Panc1 (cell line): ENCODE results near the gene CMTM8. TPM values are rescaled to one million over a fixed set of nuclear protein-coding genes. Genes with fewer than 3 reads are reported as not detected.

ENCODE experiments used
- ATAC-seq: fragments of 200-7000 bp; cut with Tn5 transposase; 2 replicates; pipeline ENCODE4 v1.9.1; 2020; ENCODE audit warnings: mild to moderate bottlenecking, moderate library complexity
- BruUV-seq: library from RNA; stranded (reverse); fragments of 400-500 nt; replicated peaks from 2 replicates; lab custom pipeline; 2021; lab: Mats Ljungman, UMichigan
- CTCF ChIA-PET: fragments of 300-600 bp; sonication (Branson Sonifier 250); formaldehyde crosslinking; loops from one replicate; lab custom pipeline; 2022; ENCODE audit warnings: antibody characterized with exemption; lab: Charles Lee
- POLR2A ChIA-PET: fragments of 300-600 bp; sonication (Branson Sonifier 250); formaldehyde crosslinking; loops from one replicate; lab custom pipeline; 2022; ENCODE audit warnings: antibody characterized with exemption; lab: Charles Lee
- DNase-seq: peaks from one replicate; pipeline ENCODE4 v3.0.0-alpha.2; 2010; ENCODE audit warnings: low read depth, low spot score
- H3K27ac ChIP-seq: 2 replicates; pipeline ENCODE4 v1.5.1; 2011; ENCODE audit warnings: mild to moderate bottlenecking, low read length, inconsistent platforms
- H3K27me3 ChIP-seq: fragments of 200-500 bp; sonication (Bioruptor generic); 2 replicates; pipeline ENCODE4 v1.6.0; 2014; ENCODE audit warnings: low read length, inconsistent platforms; ENCODE audit not compliant: control insufficient read depth, insufficient read depth
- H3K36me3 ChIP-seq: fragments of 200-500 bp; sonication (Bioruptor generic); 2 replicates; pipeline ENCODE4 v1.5.1; 2014; ENCODE audit warnings: inconsistent platforms, mild to moderate bottlenecking, low read length, moderate library complexity; ENCODE audit not compliant: control insufficient read depth, insufficient read depth
- H3K4me1 ChIP-seq: 2 replicates; pipeline ENCODE4 v1.5.1; 2011; ENCODE audit warnings: inconsistent platforms, mild to moderate bottlenecking, low read length, moderate library complexity; ENCODE audit not compliant: control insufficient read depth, insufficient read depth
- H3K4me3 ChIP-seq, 2 experiments: 2 replicates each; pipeline ENCODE4 v1.5.1; 2011 to 2012; ENCODE audit warnings: low read depth in 2 of 2, low read length in 2 of 2, mild to moderate bottlenecking in 2 of 2, inconsistent platforms in 1 of 2, moderate library complexity in 1 of 2
- H3K9me3 ChIP-seq: fragments of 200-500 bp; sonication (Bioruptor generic); 2 replicates; pipeline ENCODE4 v1.5.1; 2014; ENCODE audit warnings: low read depth, mild to moderate bottlenecking, inconsistent platforms, low read length, moderate library complexity; ENCODE audit not compliant: control insufficient read depth, insufficient read depth
- CTCF ChIP-seq: fragments of 450-650 bp; IDR thresholded peaks from 2 replicates; pipeline ENCODE4 v1.5.1; 2017; ENCODE audit warnings: mild to moderate bottlenecking
- POLR2AphosphoS5 ChIP-seq: IDR thresholded peaks from 2 replicates; pipeline ENCODE4 v1.6.1; 2012; ENCODE audit warnings: mild to moderate bottlenecking, low read depth, low read length, moderate library complexity
- SIN3A ChIP-seq: IDR thresholded peaks from 2 replicates; pipeline ENCODE4 v1.6.1; 2012; ENCODE audit warnings: low read depth, mild to moderate bottlenecking, low read length, moderate library complexity, borderline replicate concordance; ENCODE audit not compliant: insufficient read depth
- TCF7L2 ChIP-seq: IDR thresholded peaks from 2 replicates; pipeline ENCODE4 v1.6.1; 2011; ENCODE audit warnings: mild to moderate bottlenecking, low read depth, low read length, inconsistent platforms
- in situ Hi-C: cut with HindIII; loops from 2 replicates; pipeline ENCODE4 v1.10.0; 2016; ENCODE audit warnings: low sequenced_read_pairs, low pct_unique_long_range_greater_than_20kb
- intact Hi-C: fragments of 100-400 bp; cut with micrococcal nuclease; formaldehyde crosslinking; loops from one replicate; pipeline ENCODE4 v1.10.0; 2022; ENCODE audit not compliant: unreplicated experiment
- total RNA-seq: library from RNA; stranded (reverse); gene quantifications from one replicate; pipeline ENCODE4 v1.2.1, GENCODE V29; 2021; ENCODE audit not compliant: unreplicated experiment
- TF ChIP-seq, protein P1 (sequence below), 2 experiments: IDR thresholded peaks; 2 replicates each; pipeline ENCODE4 v1.6.1; 2011 to 2012; ENCODE audit warnings: low read depth in 2 of 2, control low read depth in 1 of 2, low read length in 1 of 2, mild to moderate bottlenecking in 1 of 2, moderate library complexity in 1 of 2; ENCODE audit not compliant: insufficient read depth in 1 of 2

The CMTM8 gene
- total RNA-seq, 1 experiment from 2014 or later, result 9.8 TPM

GRCh38 chr3:32193101-32193500 is 45.4 kb upstream of the CMTM8 start:
- intact Hi-C loops (no loop called here), in situ Hi-C loops (no loop called here)
- ATAC-seq (no peak), DNase-seq (no peak)
- H3K9me3 ChIP-seq, result no peaks in the 10 kb centered on the region
- TF ChIP-seq, protein P1, sequence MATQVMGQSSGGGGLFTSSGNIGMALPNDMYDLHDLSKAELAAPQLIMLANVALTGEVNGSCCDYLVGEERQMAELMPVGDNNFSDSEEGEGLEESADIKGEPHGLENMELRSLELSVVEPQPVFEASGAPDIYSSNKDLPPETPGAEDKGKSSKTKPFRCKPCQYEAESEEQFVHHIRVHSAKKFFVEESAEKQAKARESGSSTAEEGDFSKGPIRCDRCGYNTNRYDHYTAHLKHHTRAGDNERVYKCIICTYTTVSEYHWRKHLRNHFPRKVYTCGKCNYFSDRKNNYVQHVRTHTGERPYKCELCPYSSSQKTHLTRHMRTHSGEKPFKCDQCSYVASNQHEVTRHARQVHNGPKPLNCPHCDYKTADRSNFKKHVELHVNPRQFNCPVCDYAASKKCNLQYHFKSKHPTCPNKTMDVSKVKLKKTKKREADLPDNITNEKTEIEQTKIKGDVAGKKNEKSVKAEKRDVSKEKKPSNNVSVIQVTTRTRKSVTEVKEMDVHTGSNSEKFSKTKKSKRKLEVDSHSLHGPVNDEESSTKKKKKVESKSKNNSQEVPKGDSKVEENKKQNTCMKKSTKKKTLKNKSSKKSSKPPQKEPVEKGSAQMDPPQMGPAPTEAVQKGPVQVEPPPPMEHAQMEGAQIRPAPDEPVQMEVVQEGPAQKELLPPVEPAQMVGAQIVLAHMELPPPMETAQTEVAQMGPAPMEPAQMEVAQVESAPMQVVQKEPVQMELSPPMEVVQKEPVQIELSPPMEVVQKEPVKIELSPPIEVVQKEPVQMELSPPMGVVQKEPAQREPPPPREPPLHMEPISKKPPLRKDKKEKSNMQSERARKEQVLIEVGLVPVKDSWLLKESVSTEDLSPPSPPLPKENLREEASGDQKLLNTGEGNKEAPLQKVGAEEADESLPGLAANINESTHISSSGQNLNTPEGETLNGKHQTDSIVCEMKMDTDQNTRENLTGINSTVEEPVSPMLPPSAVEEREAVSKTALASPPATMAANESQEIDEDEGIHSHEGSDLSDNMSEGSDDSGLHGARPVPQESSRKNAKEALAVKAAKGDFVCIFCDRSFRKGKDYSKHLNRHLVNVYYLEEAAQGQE (IDR thresholded peaks at IDR 0.05; ENCODE audit: insufficient read depth in 1 of 2, low read depth in 2 of 2, low read length in 1 of 2), result no peak
- TF ChIP-seq SIN3A (no peak), CTCF (no peak), POLR2AphosphoS5 (no peak), TCF7L2 (no peak)
- H3K27me3 ChIP-seq, result no peaks in the 10 kb centered on the region
- ChIA-PET CTCF (no interaction called here), POLR2A (interaction anchor here (0.6 kb wide), 1 partner anchor 479 kb away, joined by 6 read pairs; no protein-coding TSS in a partner anchor)
- no peaks in the 10 kb centered on the region for H3K4me1 ChIP-seq
- no peak overlapping the region for H3K4me3 ChIP-seq
- no peak overlapping the region for H3K27ac ChIP-seq
- H3K36me3 ChIP-seq, result no peaks in the 10 kb centered on the region
- no TSS peak for BruUV-seq

DNA sequence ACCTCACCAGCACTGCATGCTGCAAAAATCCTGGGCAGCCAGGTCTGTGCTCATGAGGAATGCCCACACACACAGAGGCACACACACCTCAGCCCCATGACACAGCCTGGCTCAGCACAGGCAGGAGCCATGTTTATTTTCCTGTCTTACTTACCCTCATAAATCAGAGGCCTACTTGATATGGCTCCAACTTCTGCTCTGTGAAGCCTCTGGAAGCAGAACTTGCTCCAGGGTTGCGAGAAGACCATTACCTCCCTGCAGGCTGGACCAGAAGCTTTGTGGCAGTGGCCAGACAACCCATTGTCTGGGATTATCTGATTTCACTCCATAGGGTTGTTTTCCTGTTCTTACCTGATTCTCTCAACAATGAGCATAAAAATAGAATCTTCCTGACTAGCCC is 43.8 kb upstream of the CMTM8 start:
- H3K27ac ChIP-seq, result no peak overlapping the region
- H3K36me3 ChIP-seq, result no peaks in the 10 kb centered on the region
- BruUV-seq, result no TSS peak
- H3K4me1 ChIP-seq, result no peaks in the 10 kb centered on the region
- intact Hi-C loops (no loop called here), in situ Hi-C loops (no loop called here)
- ChIA-PET POLR2A (no interaction called here), CTCF (no interaction called here)
- no peak overlapping the region for H3K4me3 ChIP-seq
- H3K27me3 ChIP-seq, result no peaks in the 10 kb centered on the region
- TF ChIP-seq, protein P1 (IDR thresholded peaks at IDR 0.05; ENCODE audit: insufficient read depth in 1 of 2, low read depth in 2 of 2, low read length in 1 of 2), result no peak
- TF ChIP-seq POLR2AphosphoS5 (no peak), SIN3A (no peak), CTCF (no peak), TCF7L2 (no peak)
- no peak for DNase-seq
- ATAC-seq, result no peak
- no peaks in the 10 kb centered on the region for H3K9me3 ChIP-seq
